Placental pericyte (primary cell): Measurements from ENCODE around the gene KRT14. TPM values are rescaled to one million over a fixed set of nuclear protein-coding genes. Genes with fewer than 3 reads are reported as not detected.

Source experiments
- total RNA-seq: library from RNA; depleted of rRNA; stranded (reverse); fragments of >200 nt; gene quantifications from 2 replicates; pipeline ENCODE4 v1.2.3, GENCODE V29; 2012

The KRT14 gene
- 1.0 TPM in 1 of 2 replicates, not detected in the other for total RNA-seq

GRCh38 chr17:41586863-41587495, at the start of gene KRT14:
TSS of gene KRT14 (minus strand) at chr17:41586895. CDS start at chr17:41586834, 61 bp downstream.

DNA sequence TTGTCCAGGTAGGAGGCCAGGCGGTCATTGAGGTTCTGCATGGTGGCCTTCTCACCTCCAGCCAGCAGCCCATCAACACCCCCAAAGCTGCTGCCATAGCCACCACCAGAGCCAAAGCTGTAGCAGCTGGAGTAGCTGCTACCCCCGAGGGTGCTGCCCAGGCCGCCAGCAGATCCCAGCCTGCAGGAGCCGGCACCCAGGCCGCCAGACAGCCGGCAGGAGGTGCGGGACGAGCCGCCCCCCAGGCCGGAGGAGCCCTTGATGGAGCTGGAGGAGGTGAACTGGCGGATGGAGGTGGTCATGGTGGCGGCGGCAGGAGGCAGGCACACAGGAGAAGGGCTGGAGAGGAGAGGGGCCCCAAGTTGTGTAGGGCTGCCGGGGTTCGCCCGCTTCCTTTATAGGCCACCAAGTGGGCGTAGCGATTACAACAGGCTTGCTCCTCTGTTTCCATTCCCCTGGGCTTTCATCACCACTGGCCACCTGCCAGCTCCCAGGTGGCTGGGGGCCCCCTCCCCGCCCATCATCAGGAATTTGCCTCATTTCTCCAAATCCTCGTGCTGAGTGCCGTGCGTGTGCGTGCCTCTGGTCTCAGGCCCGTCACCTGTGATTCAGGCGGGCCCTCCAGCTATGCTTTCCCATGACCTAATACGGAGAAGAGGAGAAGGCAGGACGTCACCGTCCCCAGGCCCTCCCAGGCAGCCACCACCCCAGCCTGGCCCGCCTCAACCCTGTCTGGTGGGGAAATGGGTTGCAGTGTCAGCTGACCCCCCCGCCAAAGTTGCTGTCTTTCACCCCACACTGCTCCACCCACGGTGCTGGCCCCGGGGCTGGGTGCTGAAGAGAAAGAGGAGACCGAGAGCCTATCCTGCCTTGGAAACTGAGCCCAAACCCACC, 37.8 kb upstream of the KRT14 start, which contains the start of gene KRT17:
TSS of gene KRT17 (minus strand) at position 368 of the 894 bp plus-strand sequence. CDS start at position 302, 66 bp downstream.

DNA sequence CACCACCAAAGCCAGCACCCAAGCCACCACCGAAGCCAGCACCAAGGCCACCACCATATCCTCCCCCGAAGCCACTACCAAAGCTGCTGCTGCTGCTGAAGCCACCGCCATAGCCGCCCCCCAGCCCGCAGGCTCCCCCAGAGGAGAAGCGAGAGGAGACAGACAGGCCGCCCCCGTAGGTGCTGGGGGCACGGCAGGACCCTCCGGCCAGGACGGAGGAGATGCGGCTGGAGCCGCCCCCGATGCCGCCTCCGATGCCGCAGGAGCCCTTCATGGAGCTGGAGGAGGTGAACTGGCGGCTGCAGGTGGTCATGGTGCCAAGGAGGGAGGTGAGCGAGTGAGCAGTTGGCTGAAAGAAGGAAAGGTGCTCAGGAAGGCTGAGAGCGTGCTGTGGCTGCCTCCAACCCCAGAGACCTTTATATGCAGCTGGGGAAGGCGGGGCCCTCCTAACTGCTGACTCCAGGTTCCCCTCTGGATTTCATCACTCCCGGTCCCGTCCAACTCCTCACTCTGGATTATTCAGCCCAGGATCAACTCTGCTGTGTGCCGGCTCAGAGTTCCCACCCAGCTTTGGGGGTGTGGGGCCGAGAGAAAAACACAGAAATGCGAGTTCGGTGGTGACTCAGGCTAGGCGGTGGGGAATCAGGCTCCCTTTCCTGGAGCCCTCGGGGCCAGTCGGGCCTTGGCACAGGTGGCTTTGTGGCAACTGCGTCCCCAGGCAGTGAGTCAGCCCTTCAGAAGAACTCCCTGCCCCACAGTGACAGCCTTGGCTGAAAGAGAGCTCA, 25.9 kb upstream of the KRT14 start, which contains the start of gene KRT16:
TSS of gene KRT16 (minus strand) at position 392 of the 785 bp plus-strand sequence. CDS start at position 313, 79 bp downstream.

GRCh38 chr17:41571561-41572434, 14.9 kb downstream of the KRT14 start, which contains the start of gene KRT9:
TSS of gene KRT9 (minus strand) at chr17:41572059. CDS start at chr17:41571992, 67 bp downstream.

Other genes starting within 250 kb of the KRT14 start
- gene KRT33A, start 236.1 kb downstream of the KRT14 start, total RNA-seq, result not detected in 2 replicates
- gene KRT33B, start 217.1 kb downstream of the KRT14 start, total RNA-seq, result not detected in 2 replicates
- 2.2 and 4.7 TPM in 2 replicates for gene KRT34, start 204.6 kb downstream of the KRT14 start, total RNA-seq
- gene KRT31, start 189.3 kb downstream of the KRT14 start, total RNA-seq, result not detected in 2 replicates
- not detected in 2 replicates for gene KRT37, start 162.3 kb downstream of the KRT14 start, total RNA-seq
- under 0.01 TPM in 1 of 2 replicates, not detected in the other for gene KRT38, start 145.9 kb downstream of the KRT14 start, total RNA-seq
- not detected in 2 replicates for gene KRT32, start 119.5 kb downstream of the KRT14 start, total RNA-seq
- not detected in 2 replicates for gene KRT35, start 105.7 kb downstream of the KRT14 start, total RNA-seq
- gene KRT36, start 97.0 kb downstream of the KRT14 start, total RNA-seq, result 0.22 TPM in 1 of 2 replicates, not detected in the other
- gene KRT13, start 81.3 kb downstream of the KRT14 start, total RNA-seq, result not detected in 2 replicates
- gene KRT15, start 68.0 kb downstream of the KRT14 start, total RNA-seq, result 3.3 TPM in 1 of 2 replicates, not detected in the other
- gene KRT19, start 58.6 kb downstream of the KRT14 start, total RNA-seq, result 154 and 259 TPM in 2 replicates
- gene KRT9, start 14.8 kb downstream of the KRT14 start, total RNA-seq, result not detected in 2 replicates
- not detected in 2 replicates for gene KRT16, start 25.9 kb upstream of the KRT14 start, total RNA-seq
- 0.66 and 5.2 TPM in 2 replicates for gene KRT17, start 37.7 kb upstream of the KRT14 start, total RNA-seq
- gene EIF1, start 102.0 kb upstream of the KRT14 start, total RNA-seq, result 88.9 and 135 TPM in 2 replicates
- not detected in 2 replicates for gene GAST, start 125.4 kb upstream of the KRT14 start, total RNA-seq
- 0.14 and 0.44 TPM in 2 replicates for gene HAP1, start 147.7 kb upstream of the KRT14 start, total RNA-seq
- 241 and 249 TPM in 2 replicates for gene JUP, start 199.8 kb upstream of the KRT14 start, total RNA-seq
- gene P3H4, start 225.1 kb upstream of the KRT14 start, total RNA-seq, result 67.0 and 95.6 TPM in 2 replicates
- 283 and 563 TPM in 2 replicates for gene FKBP10, start 226.1 kb upstream of the KRT14 start, total RNA-seq
- 78.0 and 79.9 TPM in 2 replicates for gene NT5C3B, start 249.3 kb upstream of the KRT14 start, total RNA-seq